ENCODE data around the gene SLC35B2.

The SLC35B2 gene

DNA sequence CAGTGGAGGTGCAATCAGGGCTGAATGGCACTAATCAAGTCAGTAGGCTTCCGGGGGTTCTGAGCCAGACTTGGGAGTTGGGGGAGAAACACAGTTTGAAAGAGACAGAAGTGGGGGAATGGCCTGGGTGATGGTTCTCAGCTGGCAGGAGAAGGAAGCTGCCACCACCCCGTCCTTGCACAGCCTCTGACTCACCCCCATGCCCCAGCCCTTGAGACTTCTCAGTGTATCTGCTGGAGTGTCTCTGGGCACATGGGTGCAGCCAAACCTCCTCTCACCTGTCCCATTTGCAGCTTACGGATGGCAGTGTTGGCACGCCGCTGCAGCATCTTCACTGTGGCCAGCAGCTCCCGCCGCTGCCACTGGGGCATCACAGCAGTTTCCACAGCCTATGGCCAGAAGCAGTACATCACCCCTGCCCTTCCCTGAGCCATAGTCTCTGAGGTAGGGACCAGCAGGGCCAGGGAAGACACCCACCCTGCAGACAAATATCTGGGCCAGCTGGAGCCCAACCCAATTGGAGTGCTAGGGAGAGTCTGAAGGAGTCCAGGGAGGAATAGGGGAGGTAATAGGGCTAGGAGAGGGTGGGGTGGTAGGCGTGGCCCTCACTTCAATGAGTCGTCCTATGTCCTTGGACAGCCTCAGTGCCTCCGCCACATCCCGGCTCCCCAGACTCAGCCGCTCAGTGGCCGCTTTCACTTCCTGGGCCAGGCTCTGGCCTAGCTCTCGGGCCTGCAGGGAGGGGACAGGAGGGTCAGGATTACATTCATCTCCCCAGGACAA, 44.6 kb upstream of the SLC35B2 start:
- Histone ChIP-seq H3K9me3 (ENCODE audit: insufficient read depth, low read length, severe bottlenecking) (no peaks in the 10 kb centered on the region), H3K9ac (ENCODE audit: low read depth, low read length) (no peak overlapping the region), H4K20me1 (ENCODE audit: insufficient read depth, low read length) (peaks cover 23% of the 10 kb centered on the region), H3K27ac (ENCODE audit: low read length) (no peak overlapping the region), H3K4me1 (ENCODE audit: insufficient read depth, low read length) (no peaks in the 10 kb centered on the region), H3K36me3 (ENCODE audit: insufficient read depth, low read length) (peaks cover 69% of the 10 kb centered on the region), H3K27me3 (ENCODE audit: insufficient read depth, low read length, poor library complexity) (no peaks in the 10 kb centered on the region), H3K4me2 (ENCODE audit: insufficient read depth, low read length) (no peak overlapping the region), H2AFZ (ENCODE audit: low read depth, low read length) (no peak overlapping the region), H3K4me3 (ENCODE audit: low read depth in 1 of 2, low read length in 2 of 2) (no peak overlapping the region), H3K79me2 (ENCODE audit: insufficient read depth, low read length) (no peaks in the 10 kb centered on the region)
- DNase-seq: no peak
- no peak for ATAC-seq (ENCODE audit: insufficient read depth, low read depth)
- no peak for TF ChIP-seq EZH2 (IDR thresholded peaks at IDR 0.05; ENCODE audit: borderline replicate concordance, low read depth, low read length, severe bottlenecking)
- TF ChIP-seq, protein P1, sequence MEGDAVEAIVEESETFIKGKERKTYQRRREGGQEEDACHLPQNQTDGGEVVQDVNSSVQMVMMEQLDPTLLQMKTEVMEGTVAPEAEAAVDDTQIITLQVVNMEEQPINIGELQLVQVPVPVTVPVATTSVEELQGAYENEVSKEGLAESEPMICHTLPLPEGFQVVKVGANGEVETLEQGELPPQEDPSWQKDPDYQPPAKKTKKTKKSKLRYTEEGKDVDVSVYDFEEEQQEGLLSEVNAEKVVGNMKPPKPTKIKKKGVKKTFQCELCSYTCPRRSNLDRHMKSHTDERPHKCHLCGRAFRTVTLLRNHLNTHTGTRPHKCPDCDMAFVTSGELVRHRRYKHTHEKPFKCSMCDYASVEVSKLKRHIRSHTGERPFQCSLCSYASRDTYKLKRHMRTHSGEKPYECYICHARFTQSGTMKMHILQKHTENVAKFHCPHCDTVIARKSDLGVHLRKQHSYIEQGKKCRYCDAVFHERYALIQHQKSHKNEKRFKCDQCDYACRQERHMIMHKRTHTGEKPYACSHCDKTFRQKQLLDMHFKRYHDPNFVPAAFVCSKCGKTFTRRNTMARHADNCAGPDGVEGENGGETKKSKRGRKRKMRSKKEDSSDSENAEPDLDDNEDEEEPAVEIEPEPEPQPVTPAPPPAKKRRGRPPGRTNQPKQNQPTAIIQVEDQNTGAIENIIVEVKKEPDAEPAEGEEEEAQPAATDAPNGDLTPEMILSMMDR (IDR thresholded peaks at IDR 0.05; ENCODE audit: borderline replicate concordance, extremely low read depth, low read length, poor library complexity, severe bottlenecking): no peak

DNA sequence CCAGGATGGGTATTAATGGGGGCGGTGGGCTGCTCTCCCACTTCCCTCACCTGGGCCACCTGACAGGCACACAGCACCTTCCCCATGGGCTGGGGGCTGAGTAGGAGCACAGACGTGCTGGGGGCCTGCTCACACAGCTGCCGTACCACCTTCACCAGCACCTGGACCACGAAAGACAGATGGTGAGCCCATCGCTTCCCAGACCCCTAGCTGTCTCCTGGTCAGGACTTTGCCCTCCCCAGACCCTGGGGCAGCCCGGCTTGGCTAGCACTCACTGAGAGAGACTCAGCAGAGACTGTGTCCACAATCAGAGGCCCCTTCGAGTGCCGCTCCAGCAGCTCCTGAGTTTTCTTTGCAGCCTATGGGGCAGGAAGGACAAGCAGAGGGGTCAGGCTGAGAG, 43.8 kb upstream of the SLC35B2 start:
- Histone ChIP-seq H3K9ac (ENCODE audit: low read depth, low read length) (no peak overlapping the region), H3K4me3 (ENCODE audit: low read depth in 1 of 2, low read length in 2 of 2) (no peak overlapping the region), H4K20me1 (ENCODE audit: insufficient read depth, low read length) (peaks cover 30% of the 10 kb centered on the region), H3K4me2 (ENCODE audit: insufficient read depth, low read length) (no peak overlapping the region), H3K9me3 (ENCODE audit: insufficient read depth, low read length, severe bottlenecking) (no peaks in the 10 kb centered on the region), H3K27ac (ENCODE audit: low read length) (no peak overlapping the region), H3K79me2 (ENCODE audit: insufficient read depth, low read length) (no peaks in the 10 kb centered on the region), H3K4me1 (ENCODE audit: insufficient read depth, low read length) (no peaks in the 10 kb centered on the region), H3K36me3 (ENCODE audit: insufficient read depth, low read length) (peaks cover 61% of the 10 kb centered on the region), H3K27me3 (ENCODE audit: insufficient read depth, low read length, poor library complexity) (no peaks in the 10 kb centered on the region), H2AFZ (ENCODE audit: low read depth, low read length) (no peak overlapping the region)
- ATAC-seq (ENCODE audit: insufficient read depth, low read depth): no peak
- no peak for DNase-seq
- TF ChIP-seq, protein P1 (IDR thresholded peaks at IDR 0.05; ENCODE audit: borderline replicate concordance, extremely low read depth, low read length, poor library complexity, severe bottlenecking): no peak
- TF ChIP-seq EZH2 (IDR thresholded peaks at IDR 0.05; ENCODE audit: borderline replicate concordance, low read depth, low read length, severe bottlenecking): no peak

DNA sequence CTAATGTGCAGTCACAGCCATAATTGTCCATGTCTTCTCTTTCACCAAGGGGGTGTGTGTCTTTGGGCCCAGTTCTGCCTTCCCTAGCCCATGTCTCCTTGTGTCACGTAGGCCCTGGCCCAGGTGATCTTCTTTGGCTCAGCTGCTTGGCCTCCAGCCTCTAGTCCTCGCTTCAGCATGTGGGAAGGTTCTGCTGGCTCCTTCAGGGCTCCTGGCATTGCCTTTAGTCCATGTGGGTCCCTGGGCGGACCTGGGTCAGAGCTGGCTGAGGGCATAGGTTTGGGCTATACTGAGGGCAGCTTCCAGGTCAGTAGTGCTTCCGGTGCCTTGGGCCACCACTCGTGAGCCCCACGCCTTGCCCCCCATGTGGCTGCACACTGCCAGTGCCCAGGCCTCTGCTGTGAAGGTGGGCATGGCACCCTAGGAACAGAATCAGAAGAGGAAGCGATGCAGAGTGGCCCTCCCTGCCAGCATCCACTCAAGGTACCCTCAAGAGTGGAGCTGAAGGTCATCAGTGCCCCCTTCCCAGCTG, 43.0 kb upstream of the SLC35B2 start:
- H3K4me2 ChIP-seq (ENCODE audit: insufficient read depth, low read length): no peak overlapping the region
- peaks cover 53% of the 10 kb centered on the region for H3K36me3 ChIP-seq (ENCODE audit: insufficient read depth, low read length)
- no peak overlapping the region for H3K4me3 ChIP-seq (ENCODE audit: low read depth in 1 of 2, low read length in 2 of 2)
- no peaks in the 10 kb centered on the region for H3K79me2 ChIP-seq (ENCODE audit: insufficient read depth, low read length)
- no peak overlapping the region for H3K9ac ChIP-seq (ENCODE audit: low read depth, low read length)
- H3K27ac ChIP-seq (ENCODE audit: low read length): no peak overlapping the region
- no peaks in the 10 kb centered on the region for H3K9me3 ChIP-seq (ENCODE audit: insufficient read depth, low read length, severe bottlenecking)
- no peaks in the 10 kb centered on the region for H3K27me3 ChIP-seq (ENCODE audit: insufficient read depth, low read length, poor library complexity)
- TF ChIP-seq, protein P1 (IDR thresholded peaks at IDR 0.05; ENCODE audit: borderline replicate concordance, extremely low read depth, low read length, poor library complexity, severe bottlenecking): no peak
- no peak for TF ChIP-seq EZH2 (IDR thresholded peaks at IDR 0.05; ENCODE audit: borderline replicate concordance, low read depth, low read length, severe bottlenecking)
- H3K4me1 ChIP-seq (ENCODE audit: insufficient read depth, low read length): no peaks in the 10 kb centered on the region
- DNase-seq (no peak), ATAC-seq (ENCODE audit: insufficient read depth, low read depth) (no peak)
- H2AFZ ChIP-seq (ENCODE audit: low read depth, low read length): no peak overlapping the region
- H4K20me1 ChIP-seq (ENCODE audit: insufficient read depth, low read length): peaks cover 34% of the 10 kb centered on the region
